Measurements from ENCODE around the gene RHOC. TPM values are rescaled to one million over a fixed set of nuclear protein-coding genes. Genes with fewer than 3 reads are reported as not detected.

The RHOC gene
- total RNA-seq, 1 experiment from 2014 or later: 154 TPM

DNA sequence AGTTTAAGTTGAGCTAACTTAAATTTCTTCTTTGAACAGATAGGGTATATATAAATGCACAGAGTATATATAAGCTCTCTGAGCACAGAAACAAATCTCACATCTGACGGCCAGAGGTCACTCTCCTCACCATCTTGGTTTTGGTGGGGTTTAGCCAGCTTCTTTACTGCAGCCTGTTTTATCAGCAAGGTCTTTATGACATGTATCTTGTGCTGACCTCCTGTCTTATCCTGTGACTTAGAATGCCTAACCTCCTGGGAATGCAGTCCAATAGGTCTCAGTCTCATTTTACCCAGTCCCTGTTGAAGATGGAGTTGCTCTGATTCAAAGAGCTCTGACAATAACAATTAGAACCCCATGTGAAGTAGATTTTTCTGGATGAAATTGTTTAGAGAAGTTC is 34.1 kb downstream of the RHOC start:
- DNase-seq (ENCODE audit: low read depth, low spot score) (no peak), ATAC-seq (no peak)
- Histone ChIP-seq H3K36me3 (ENCODE audit: control insufficient read depth in 1 of 2, insufficient read depth in 2 of 2, low read length in 2 of 2) (peaks cover 13 to 21% of the 10 kb centered on the region in 2 experiments; a peak in 3 of 4 replicates), H3K27ac (ENCODE audit: low read depth, low read length) (no peak overlapping the region), H3K79me2 (ENCODE audit: insufficient read depth, low read length) (peaks cover 22% of the 10 kb centered on the region), H2AFZ (ENCODE audit: low read depth, low read length, poor library complexity, severe bottlenecking) (no peak overlapping the region), H3K9ac (ENCODE audit: low read length) (no peak overlapping the region), H3K4me1 (ENCODE audit: control insufficient read depth in 1 of 2, insufficient read depth in 2 of 2, low read length in 2 of 2) (peaks cover 4 to 29% of the 10 kb centered on the region in 2 experiments; a peak in 3 of 4 replicates), H3K9me2 (ENCODE audit: insufficient read depth) (no peaks in the 10 kb centered on the region), H3K4me3 (replicated peaks in 1 of 2; ENCODE audit: low read depth in 1 of 2, low read length in 2 of 2) (no peak overlapping the region), H3K4me2 (ENCODE audit: low read length) (no peak overlapping the region), H3K9me3 (ENCODE audit: control insufficient read depth in 1 of 2, insufficient read depth in 1 of 2, low read depth in 1 of 2, low read length in 2 of 2) (no peaks in the 10 kb centered on the region), H4K20me1 (ENCODE audit: insufficient read depth) (no peaks in the 10 kb centered on the region), H3K27me3 (ENCODE audit: insufficient read depth, low read length) (no peaks in the 10 kb centered on the region)
- intact Hi-C loops (cut with micrococcal nuclease): no loop called here
- ChIA-PET RAD21 (ENCODE audit: low non-redundant PET in 1 of 2, low total read pairs in 2 of 2, uncharacterized antibody in 2 of 2, unreplicated experiment in 2 of 2) (no interaction called here), CTCF (interaction anchor here (1.0 to 1.3 kb wide), 3 partner anchors 8 to 281 kb away, joined by 5 read pairs; no protein-coding TSS in a partner anchor), POLR2A (no interaction called here)
- BruUV-seq (replicated peaks): no TSS peak
- no peak for TF ChIP-seq CEBPB (IDR thresholded peaks at IDR 0.05; ENCODE audit: low read depth)
- no peak for TF ChIP-seq TCF7L2 (IDR thresholded peaks at IDR 0.05; ENCODE audit: borderline replicate concordance, extremely low read depth, insufficient read depth, insufficient read length)
- TF ChIP-seq, protein P1, sequence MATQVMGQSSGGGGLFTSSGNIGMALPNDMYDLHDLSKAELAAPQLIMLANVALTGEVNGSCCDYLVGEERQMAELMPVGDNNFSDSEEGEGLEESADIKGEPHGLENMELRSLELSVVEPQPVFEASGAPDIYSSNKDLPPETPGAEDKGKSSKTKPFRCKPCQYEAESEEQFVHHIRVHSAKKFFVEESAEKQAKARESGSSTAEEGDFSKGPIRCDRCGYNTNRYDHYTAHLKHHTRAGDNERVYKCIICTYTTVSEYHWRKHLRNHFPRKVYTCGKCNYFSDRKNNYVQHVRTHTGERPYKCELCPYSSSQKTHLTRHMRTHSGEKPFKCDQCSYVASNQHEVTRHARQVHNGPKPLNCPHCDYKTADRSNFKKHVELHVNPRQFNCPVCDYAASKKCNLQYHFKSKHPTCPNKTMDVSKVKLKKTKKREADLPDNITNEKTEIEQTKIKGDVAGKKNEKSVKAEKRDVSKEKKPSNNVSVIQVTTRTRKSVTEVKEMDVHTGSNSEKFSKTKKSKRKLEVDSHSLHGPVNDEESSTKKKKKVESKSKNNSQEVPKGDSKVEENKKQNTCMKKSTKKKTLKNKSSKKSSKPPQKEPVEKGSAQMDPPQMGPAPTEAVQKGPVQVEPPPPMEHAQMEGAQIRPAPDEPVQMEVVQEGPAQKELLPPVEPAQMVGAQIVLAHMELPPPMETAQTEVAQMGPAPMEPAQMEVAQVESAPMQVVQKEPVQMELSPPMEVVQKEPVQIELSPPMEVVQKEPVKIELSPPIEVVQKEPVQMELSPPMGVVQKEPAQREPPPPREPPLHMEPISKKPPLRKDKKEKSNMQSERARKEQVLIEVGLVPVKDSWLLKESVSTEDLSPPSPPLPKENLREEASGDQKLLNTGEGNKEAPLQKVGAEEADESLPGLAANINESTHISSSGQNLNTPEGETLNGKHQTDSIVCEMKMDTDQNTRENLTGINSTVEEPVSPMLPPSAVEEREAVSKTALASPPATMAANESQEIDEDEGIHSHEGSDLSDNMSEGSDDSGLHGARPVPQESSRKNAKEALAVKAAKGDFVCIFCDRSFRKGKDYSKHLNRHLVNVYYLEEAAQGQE (IDR thresholded peaks at IDR 0.05; ENCODE audit: low read depth): no peak
- TF ChIP-seq EZH2 (IDR thresholded peaks at IDR 0.05): no peak
- TF ChIP-seq EGR1 (IDR thresholded peaks at IDR 0.05; ENCODE audit: low read depth): no peak
- no peak for TF ChIP-seq POLR2AphosphoS5 (IDR thresholded peaks at IDR 0.05; ENCODE audit: low read depth, low read length)
- no peak for TF ChIP-seq ELF1 (IDR thresholded peaks at IDR 0.05; ENCODE audit: borderline replicate concordance, low read depth)
- no peak for TF ChIP-seq RAD21 (IDR thresholded peaks at IDR 0.05; ENCODE audit: low read depth)
- no peak for TF ChIP-seq CBX3 (IDR thresholded peaks at IDR 0.05; ENCODE audit: low read depth)
- TF ChIP-seq, protein P2, sequence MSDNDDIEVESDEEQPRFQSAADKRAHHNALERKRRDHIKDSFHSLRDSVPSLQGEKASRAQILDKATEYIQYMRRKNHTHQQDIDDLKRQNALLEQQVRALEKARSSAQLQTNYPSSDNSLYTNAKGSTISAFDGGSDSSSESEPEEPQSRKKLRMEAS (IDR thresholded peaks at IDR 0.05): no peak
- no peak for TF ChIP-seq ZFX (IDR thresholded peaks at IDR 0.05)

All from HCT116 (cell line).